HG03575 (cell line): ENCODE results near the gene SPACA5.
"Not testable (repeated sequence)": the region's sequence is repeated elsewhere in the genome, so short reads cannot be mapped to it uniquely, and the experiment has no call there.

Experiments
- ATAC-seq: cut with Tn5 transposase; IDR thresholded peaks from one replicate; pipeline ENCODE4 v1.9.1; 2021; ENCODE audit not compliant: unreplicated experiment, insufficient number of reproducible peaks, low FRiP score; ENCODE audit errors: extremely low read depth

Gene SPACA5

GRCh38 chrX:48019892-48020291 lies 13.1 kb downstream of the SPACA5 start:
- ATAC-seq = not testable (repeated sequence)

GRCh38 chrX:48020472-48020871 lies 13.7 kb downstream of the SPACA5 start:
- not testable (repeated sequence) for ATAC-seq

GRCh38 chrX:48021026-48021900 lies 14.5 kb downstream of the SPACA5 start:
- no peak for ATAC-seq

- no peak for ATAC-seq
Observed at GRCh38 chrX:48022100-48022499, 15.3 kb downstream of the SPACA5 start.

- no peak for ATAC-seq
Observed at GRCh38 chrX:48022738-48023137, 15.9 kb downstream of the SPACA5 start.

- no peak for ATAC-seq
Observed at GRCh38 chrX:48025561-48025960, 18.8 kb downstream of the SPACA5 start.

- not testable (repeated sequence) for ATAC-seq
Observed at GRCh38 chrX:48027545-48027944, 20.8 kb downstream of the SPACA5 start.

GRCh38 chrX:48028091-48028490 lies 21.3 kb downstream of the SPACA5 start:
- no peak for ATAC-seq

- no peak for ATAC-seq
Observed at GRCh38 chrX:48030237-48030636, 23.4 kb downstream of the SPACA5 start.

- not testable (repeated sequence) for ATAC-seq
Observed at GRCh38 chrX:48030641-48031173, 23.9 kb downstream of the SPACA5 start.

- no peak for ATAC-seq
Observed at GRCh38 chrX:48035891-48036290, 29.1 kb downstream of the SPACA5 start.

- ATAC-seq = no peak
Observed at GRCh38 chrX:48043056-48043455, 36.3 kb downstream of the SPACA5 start.

GRCh38 chrX:48045410-48046311 lies 38.9 kb downstream of the SPACA5 start:
- no peak for ATAC-seq

GRCh38 chrX:48046846-48047245 lies 40.1 kb downstream of the SPACA5 start:
- ATAC-seq = no peak

GRCh38 chrX:48058621-48059295 lies 52.0 kb downstream of the SPACA5 start:
- ATAC-seq = no peak

- no peak for ATAC-seq
Observed at GRCh38 chrX:48059296-48059639, 52.5 kb downstream of the SPACA5 start.
